ENCODE results near the gene YES1. TPM values are rescaled to one million over a fixed set of nuclear protein-coding genes. Genes with fewer than 3 reads are reported as not detected.
"Not testable (repeated sequence)": the region's sequence is repeated elsewhere in the genome, so short reads cannot be mapped to it uniquely, and the experiment has no call there.

The YES1 gene
- total and polyA plus RNA-seq, 4 donors: 17.9 to 61.7 (median 31.6) TPM

- Histone ChIP-seq H3K27ac (ENCODE audit: low read depth in 1 of 2, low read length in 1 of 2) (no peak overlapping the region), H3K27me3 (ENCODE audit: control insufficient read depth in 3 of 3, insufficient read depth in 3 of 3, low read length in 2 of 3) (no peaks in the 10 kb centered on the region), H3K9ac (ENCODE audit: insufficient read depth in 1 of 2, low read length in 2 of 2) (no peak overlapping the region), H3K9me3 (ENCODE audit: control insufficient read depth in 4 of 4, insufficient read depth in 3 of 4, low read length in 3 of 4) (no peaks in the 10 kb centered on the region), H3K4me3 (no peak overlapping the region), H3K36me3 (ENCODE audit: control insufficient read depth in 4 of 4, insufficient read depth in 4 of 4, low read length in 4 of 4) (peaks cover 0 to 1% (median 0%) of the 10 kb centered on the region in 4 donors), H3K4me1 (ENCODE audit: control insufficient read depth in 5 of 5, insufficient read depth in 5 of 5, low read length in 5 of 5) (peaks cover 8 to 14% (median 11%) of the 10 kb centered on the region in 5 donors)
- DNase-seq (no peak), ATAC-seq (ENCODE audit: insufficient read depth, low FRiP score) (no peak)
- WGBS, 2 donors: 25 to 40% methylated on average over 1 of the region's 1 CpG
- no peak for TF ChIP-seq CTCF (IDR thresholded peaks at IDR 0.05; ENCODE audit: control extremely low read depth, extremely low read depth)
Measured at GRCh38 chr18:777021-777420, 35.0 kb downstream of the YES1 start.

GRCh38 chr18:776044-776443, 36.0 kb downstream of the YES1 start:
- not testable (repeated sequence) for ATAC-seq (ENCODE audit: insufficient read depth, low FRiP score); H3K9ac ChIP-seq (ENCODE audit: insufficient read depth in 1 of 2, low read length in 2 of 2); H3K27ac ChIP-seq (ENCODE audit: low read depth in 1 of 2, low read length in 1 of 2); H3K4me3 ChIP-seq; DNase-seq; H3K9me3 ChIP-seq (ENCODE audit: control insufficient read depth in 4 of 4, insufficient read depth in 3 of 4, low read length in 3 of 4); H3K27me3 ChIP-seq (ENCODE audit: control insufficient read depth in 3 of 3, insufficient read depth in 3 of 3, low read length in 2 of 3); H3K36me3 ChIP-seq (ENCODE audit: control insufficient read depth in 4 of 4, insufficient read depth in 4 of 4, low read length in 4 of 4)
- peaks cover 8 to 14% (median 11%) of the 10 kb centered on the region in 5 donors for H3K4me1 ChIP-seq (ENCODE audit: control insufficient read depth in 5 of 5, insufficient read depth in 5 of 5, low read length in 5 of 5)
- 80 to 82% methylated on average over 4 of the region's 4 CpGs for WGBS, 2 donors

GRCh38 chr18:774811-775210, 37.2 kb downstream of the YES1 start:
- H3K4me1 ChIP-seq (ENCODE audit: control insufficient read depth in 5 of 5, insufficient read depth in 5 of 5, low read length in 5 of 5): peaks cover 7 to 14% (median 11%) of the 10 kb centered on the region in 5 donors
- peaks cover 0 to 1% (median 0%) of the 10 kb centered on the region in 4 donors for H3K36me3 ChIP-seq (ENCODE audit: control insufficient read depth in 4 of 4, insufficient read depth in 4 of 4, low read length in 4 of 4)
- TF ChIP-seq CTCF (IDR thresholded peaks at IDR 0.05; ENCODE audit: control extremely low read depth, extremely low read depth): no peak
- ATAC-seq (ENCODE audit: insufficient read depth, low FRiP score) (no peak), DNase-seq (no peak)
- no peaks in the 10 kb centered on the region for H3K27me3 ChIP-seq (ENCODE audit: control insufficient read depth in 3 of 3, insufficient read depth in 3 of 3, low read length in 2 of 3)
- no peak overlapping the region for H3K9ac ChIP-seq (ENCODE audit: insufficient read depth in 1 of 2, low read length in 2 of 2)
- H3K9me3 ChIP-seq (ENCODE audit: control insufficient read depth in 4 of 4, insufficient read depth in 3 of 4, low read length in 3 of 4): no peaks in the 10 kb centered on the region
- no peak overlapping the region for H3K27ac ChIP-seq (ENCODE audit: low read depth in 1 of 2, low read length in 1 of 2)
- no peak overlapping the region for H3K4me3 ChIP-seq
- WGBS, 2 donors: 86 to 90% methylated on average over 1 of the region's 1 CpG

GRCh38 chr18:773980-774624, 37.9 kb downstream of the YES1 start:
- Histone ChIP-seq H3K9ac (ENCODE audit: insufficient read depth in 1 of 2, low read length in 2 of 2) (no peak overlapping the region), H3K36me3 (ENCODE audit: control insufficient read depth in 4 of 4, insufficient read depth in 4 of 4, low read length in 4 of 4) (peaks cover 0 to 1% (median 0%) of the 10 kb centered on the region in 4 donors), H3K9me3 (ENCODE audit: control insufficient read depth in 4 of 4, insufficient read depth in 3 of 4, low read length in 3 of 4) (no peaks in the 10 kb centered on the region), H3K4me3 (no peak overlapping the region), H3K27me3 (ENCODE audit: control insufficient read depth in 3 of 3, insufficient read depth in 3 of 3, low read length in 2 of 3) (no peaks in the 10 kb centered on the region), H3K4me1 (ENCODE audit: control insufficient read depth in 5 of 5, insufficient read depth in 5 of 5, low read length in 5 of 5) (peaks cover 6 to 12% (median 11%) of the 10 kb centered on the region in 5 donors), H3K27ac (ENCODE audit: low read depth in 1 of 2, low read length in 1 of 2) (no peak overlapping the region)
- ATAC-seq (ENCODE audit: insufficient read depth, low FRiP score) (no peak), DNase-seq (no peak)
- no peak for TF ChIP-seq CTCF (IDR thresholded peaks at IDR 0.05; ENCODE audit: control extremely low read depth, extremely low read depth)
- WGBS, 2 donors: 97% methylated on average over 14 of the region's 14 CpGs

All from lung (tissue), 12 donors.